OCI-LY1 (cell line): ENCODE data around the gene S100A10.

Source experiments
- EZH2 ChIP-seq: fragments of 200-600 bp; sonication (generic), shearing (Covaris generic); IDR thresholded peaks from 2 replicates; pipeline ENCODE4 v1.8.0; 2017; ENCODE audit warnings: borderline replicate concordance, mixed run types, mild to moderate bottlenecking, antibody characterized with exemption, low read length, moderate library complexity, mixed read lengths
- TF ChIP-seq, protein P1 (sequence below): fragments of 200-600 bp; sonication (generic), shearing (Covaris generic); IDR thresholded peaks from 2 replicates; pipeline ENCODE4 v1.5.1; 2017; ENCODE audit warnings: mild to moderate bottlenecking, antibody characterized with exemption, low read length, moderate library complexity, mixed read lengths

DNA sequence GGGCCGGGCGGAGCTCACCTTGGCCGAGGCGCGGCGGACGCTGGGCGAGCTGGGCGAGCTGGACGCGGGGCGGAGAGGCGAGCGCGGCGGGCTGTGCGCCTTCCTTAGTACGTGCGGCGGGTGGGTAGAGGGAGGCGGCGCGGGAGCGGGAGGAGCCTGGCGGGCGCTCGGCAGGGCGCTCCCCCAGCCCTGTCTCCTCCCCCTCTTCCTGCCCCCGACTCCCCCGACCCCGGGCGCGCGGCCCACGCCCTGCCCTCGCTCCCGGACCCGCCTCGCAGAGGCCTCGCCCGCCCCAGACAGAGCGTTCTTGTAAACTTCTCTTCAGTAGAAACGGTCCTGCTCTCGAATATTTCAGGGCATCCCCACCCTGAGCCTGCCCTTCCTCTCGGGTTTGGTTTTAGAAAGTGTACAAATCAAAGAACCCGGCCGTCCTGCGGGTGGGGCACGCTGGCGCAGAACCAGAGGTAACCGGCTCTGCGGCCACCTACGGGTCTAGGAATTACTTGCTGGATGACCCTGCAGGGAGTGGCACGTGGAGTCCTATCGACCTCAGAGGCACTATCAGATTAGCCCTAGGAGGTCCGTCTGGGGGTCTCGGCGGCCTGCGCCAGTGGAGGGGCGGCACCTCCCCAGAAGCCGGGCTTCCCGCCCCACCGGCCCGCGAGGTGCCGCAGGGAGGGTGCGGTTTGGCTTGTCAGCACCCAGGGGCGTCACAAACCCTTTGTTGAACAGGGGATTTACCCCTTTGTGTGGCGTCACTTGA, at the start of gene S100A10:
- TF ChIP-seq, protein P1, sequence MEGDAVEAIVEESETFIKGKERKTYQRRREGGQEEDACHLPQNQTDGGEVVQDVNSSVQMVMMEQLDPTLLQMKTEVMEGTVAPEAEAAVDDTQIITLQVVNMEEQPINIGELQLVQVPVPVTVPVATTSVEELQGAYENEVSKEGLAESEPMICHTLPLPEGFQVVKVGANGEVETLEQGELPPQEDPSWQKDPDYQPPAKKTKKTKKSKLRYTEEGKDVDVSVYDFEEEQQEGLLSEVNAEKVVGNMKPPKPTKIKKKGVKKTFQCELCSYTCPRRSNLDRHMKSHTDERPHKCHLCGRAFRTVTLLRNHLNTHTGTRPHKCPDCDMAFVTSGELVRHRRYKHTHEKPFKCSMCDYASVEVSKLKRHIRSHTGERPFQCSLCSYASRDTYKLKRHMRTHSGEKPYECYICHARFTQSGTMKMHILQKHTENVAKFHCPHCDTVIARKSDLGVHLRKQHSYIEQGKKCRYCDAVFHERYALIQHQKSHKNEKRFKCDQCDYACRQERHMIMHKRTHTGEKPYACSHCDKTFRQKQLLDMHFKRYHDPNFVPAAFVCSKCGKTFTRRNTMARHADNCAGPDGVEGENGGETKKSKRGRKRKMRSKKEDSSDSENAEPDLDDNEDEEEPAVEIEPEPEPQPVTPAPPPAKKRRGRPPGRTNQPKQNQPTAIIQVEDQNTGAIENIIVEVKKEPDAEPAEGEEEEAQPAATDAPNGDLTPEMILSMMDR = no peak
- TF ChIP-seq EZH2 = no peak
